Caki2 (cell line): ENCODE data around the gene DPPA4. TPM values are rescaled to one million over a fixed set of nuclear protein-coding genes. Genes with fewer than 3 reads are reported as not detected.
"Not testable (repeated sequence)": the region's sequence is repeated elsewhere in the genome, so short reads cannot be mapped to it uniquely, and the experiment has no call there.

ENCODE experiments used
- DNase-seq: peaks from one replicate; pipeline ENCODE4 v3.0.0-alpha.2; 2015; ENCODE audit warnings: low read depth
- in situ Hi-C: cut with HindIII; loops from 2 replicates; pipeline ENCODE4 v1.10.0; 2016; ENCODE audit warnings: low sequenced_read_pairs, low pct_unique_long_range_greater_than_20kb, mixed read lengths
- total RNA-seq: library from RNA; depleted of rRNA; stranded (reverse); fragments of >200 nt; shearing (Covaris generic); gene quantifications from 2 replicates; pipeline ENCODE4 v1.2.3, GENCODE V29; 2014; ENCODE audit warnings: low replicate concordance; rRNA removed

DPPA4 gene
- total RNA-seq, result not detected in 2 replicates

DNA sequence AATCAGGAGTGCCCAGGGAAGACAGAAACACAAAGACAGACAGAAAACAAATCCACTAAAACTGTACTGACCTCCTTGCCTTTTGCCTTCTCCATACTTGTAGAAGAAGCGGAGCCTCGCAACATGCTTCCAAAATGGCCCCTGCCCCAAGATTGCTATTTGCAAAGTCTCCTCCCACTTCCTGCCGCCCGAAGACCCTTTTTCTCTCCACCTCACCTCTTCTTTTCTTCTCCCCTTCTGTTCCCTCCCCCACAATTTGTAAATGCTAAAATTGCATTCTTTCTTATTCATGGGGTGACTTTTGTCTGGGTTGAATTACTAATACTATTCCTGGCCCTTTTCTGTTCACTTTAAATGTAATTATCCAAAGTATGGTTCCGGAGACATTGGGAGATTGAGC is at the start of gene DPPA4:
Gene DPPA4 (minus strand): TSS at position 154 of the 400 bp plus-strand sequence. CDS start 29 bp downstream, at position 125.
- no peak for DNase-seq
- in situ Hi-C loops, result no loop called here

GRCh38 chr3:109385442-109386318 is 48.3 kb upstream of the DPPA4 start:
- in situ Hi-C loops, result no loop called here
- peak; percentile 67 for DNase-seq

GRCh38 chr3:109384164-109384563 is 46.8 kb upstream of the DPPA4 start:
- DNase-seq, result peak; percentile 54
- in situ Hi-C loops, result no loop called here

GRCh38 chr3:109382588-109382987 is 45.2 kb upstream of the DPPA4 start:
- DNase-seq, result no peak
- in situ Hi-C loops, result no loop called here

- in situ Hi-C loops, result no loop called here
- no peak for DNase-seq
These were observed 38.6 kb upstream of the DPPA4 start for GRCh38 chr3:109375975-109376374.

DNA sequence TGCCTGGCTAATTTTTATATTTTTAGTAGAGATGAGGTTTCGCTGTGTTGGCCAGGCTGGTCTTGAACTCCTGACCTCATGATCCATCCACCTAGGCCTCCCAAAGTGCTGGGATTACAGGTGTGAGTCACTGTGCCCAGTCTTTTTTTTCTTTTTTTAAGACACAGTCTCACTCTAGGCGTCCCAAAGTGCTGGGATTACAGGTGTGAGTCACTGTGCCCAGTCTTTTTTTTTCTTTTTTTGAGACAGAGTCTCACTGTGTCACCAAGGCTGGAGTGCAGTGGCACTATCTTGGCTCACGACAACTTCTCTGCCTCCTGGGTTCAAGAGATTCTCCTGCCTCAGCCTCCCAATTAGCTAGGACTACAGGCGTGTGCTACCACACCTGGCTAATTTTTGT is 37.1 kb upstream of the DPPA4 start:
- in situ Hi-C loops, DNase-seq: not testable (repeated sequence)

DNA sequence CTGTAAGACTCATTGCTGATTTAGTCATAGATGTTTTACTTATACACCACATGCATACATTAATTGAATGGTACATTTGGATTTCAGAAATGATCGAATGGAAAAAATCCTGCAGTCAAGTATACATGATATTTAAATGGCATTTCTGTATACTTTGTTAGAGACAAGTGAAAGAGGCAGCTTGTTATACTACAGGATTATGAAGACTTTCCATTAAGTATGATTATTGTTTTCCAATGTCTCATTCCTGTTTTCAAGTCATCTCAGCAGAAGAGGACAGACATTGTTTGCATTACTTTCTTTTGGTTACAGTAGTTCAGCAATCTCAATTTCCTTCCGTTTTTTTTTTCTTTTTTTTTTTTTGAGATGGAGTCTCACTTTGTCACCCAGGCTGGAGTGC is 36.6 kb upstream of the DPPA4 start:
- no peak for DNase-seq
- in situ Hi-C loops, result no loop called here

DNA sequence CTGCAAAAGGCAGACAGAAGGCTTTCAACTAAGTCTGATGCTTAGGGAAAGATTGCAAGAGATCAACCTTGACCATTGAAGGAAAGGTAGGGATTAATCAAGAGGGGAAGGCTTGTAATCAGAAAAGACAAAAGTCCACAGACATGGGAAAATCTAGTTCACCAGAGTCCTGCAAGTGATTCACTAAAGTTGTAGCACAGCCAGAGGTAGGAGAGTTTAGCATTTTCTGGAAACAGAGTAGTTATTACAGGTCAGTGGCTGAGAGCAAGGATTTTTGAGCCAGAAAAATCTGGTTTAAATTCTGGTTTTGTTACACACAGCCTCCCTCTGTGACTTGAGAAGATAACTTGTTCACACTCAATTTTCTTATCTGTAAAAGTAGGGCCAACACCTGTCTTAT is 35.3 kb upstream of the DPPA4 start:
- no peak for DNase-seq
- in situ Hi-C loops, result no loop called here

DNA sequence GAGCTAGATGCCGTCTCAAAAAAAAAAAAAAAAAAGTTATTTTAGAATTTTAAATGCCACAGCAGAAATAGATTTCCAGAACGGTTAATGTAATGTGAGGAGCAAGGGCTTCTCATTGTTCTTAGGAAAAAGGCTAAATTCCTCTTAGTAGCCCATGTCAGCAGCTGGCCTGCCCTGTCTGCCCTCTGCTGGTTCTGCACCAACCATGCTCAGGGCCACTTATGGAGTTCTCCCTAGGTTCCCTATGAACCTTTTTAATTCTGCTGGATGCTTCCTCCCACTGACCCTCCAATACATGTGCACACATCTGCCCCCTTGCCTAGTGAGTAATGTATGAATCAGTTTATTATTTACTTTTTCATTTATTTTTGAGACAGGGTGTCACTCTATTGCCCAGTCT is 32.2 kb upstream of the DPPA4 start:
- no peak for DNase-seq
- in situ Hi-C loops, result no loop called here

- no peak for DNase-seq
- in situ Hi-C loops, result no loop called here
These were observed 26.7 kb upstream of the DPPA4 start for GRCh38 chr3:109364088-109364487.

GRCh38 chr3:109363634-109364033 is 26.3 kb upstream of the DPPA4 start:
- in situ Hi-C loops, result no loop called here
- DNase-seq, result no peak

DNA sequence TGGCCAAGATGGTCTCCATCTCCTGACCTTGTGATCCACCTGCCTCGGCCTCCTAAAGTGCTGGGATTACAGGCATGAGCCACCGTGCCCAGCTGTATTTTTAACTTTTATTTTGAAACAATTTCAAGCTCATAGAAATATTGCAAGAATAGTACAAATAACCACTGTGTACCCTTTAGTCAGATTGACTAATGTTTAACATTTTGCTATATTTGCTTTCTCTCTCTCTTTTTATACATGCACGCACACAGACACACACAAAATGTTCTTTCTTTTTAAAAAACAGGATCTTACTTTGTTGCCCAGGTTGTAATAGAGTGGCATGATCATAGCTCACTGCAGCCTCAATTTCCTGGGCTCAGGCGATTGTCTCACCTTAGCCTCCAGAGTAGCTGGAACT is 25.5 kb upstream of the DPPA4 start:
- DNase-seq, result no peak
- in situ Hi-C loops, result no loop called here

- in situ Hi-C loops, DNase-seq: not testable (repeated sequence)
These were observed 21.5 kb upstream of the DPPA4 start for GRCh38 chr3:109358809-109359208.

GRCh38 chr3:109356442-109357155 is 19.3 kb upstream of the DPPA4 start:
- no peak for DNase-seq
- in situ Hi-C loops, result no loop called here

- DNase-seq, result peak; percentile 16
- in situ Hi-C loops, result no loop called here
These were observed 18.5 kb upstream of the DPPA4 start for GRCh38 chr3:109355625-109356441.

GRCh38 chr3:109353057-109353456 is 15.7 kb upstream of the DPPA4 start:
- in situ Hi-C loops, result no loop called here
- no peak for DNase-seq

- in situ Hi-C loops, result no loop called here
- no peak for DNase-seq
These were observed 13.9 kb upstream of the DPPA4 start for GRCh38 chr3:109351231-109351630.

GRCh38 chr3:109346770-109347295 is 9.5 kb upstream of the DPPA4 start:
- in situ Hi-C loops, result no loop called here
- no peak for DNase-seq
